GDM1 (cell line): Measurements from ENCODE around the gene NUP62.
"Not testable (repeated sequence)": the region's sequence is repeated elsewhere in the genome, so short reads cannot be mapped to it uniquely, and the experiment has no call there.

Experiments
- DNase-seq: peaks from one replicate; lab custom pipeline; 2025; lab: John Stamatoyannopoulos, UW

NUP62 gene, protein sequence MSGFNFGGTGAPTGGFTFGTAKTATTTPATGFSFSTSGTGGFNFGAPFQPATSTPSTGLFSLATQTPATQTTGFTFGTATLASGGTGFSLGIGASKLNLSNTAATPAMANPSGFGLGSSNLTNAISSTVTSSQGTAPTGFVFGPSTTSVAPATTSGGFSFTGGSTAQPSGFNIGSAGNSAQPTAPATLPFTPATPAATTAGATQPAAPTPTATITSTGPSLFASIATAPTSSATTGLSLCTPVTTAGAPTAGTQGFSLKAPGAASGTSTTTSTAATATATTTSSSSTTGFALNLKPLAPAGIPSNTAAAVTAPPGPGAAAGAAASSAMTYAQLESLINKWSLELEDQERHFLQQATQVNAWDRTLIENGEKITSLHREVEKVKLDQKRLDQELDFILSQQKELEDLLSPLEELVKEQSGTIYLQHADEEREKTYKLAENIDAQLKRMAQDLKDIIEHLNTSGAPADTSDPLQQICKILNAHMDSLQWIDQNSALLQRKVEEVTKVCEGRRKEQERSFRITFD

DNA sequence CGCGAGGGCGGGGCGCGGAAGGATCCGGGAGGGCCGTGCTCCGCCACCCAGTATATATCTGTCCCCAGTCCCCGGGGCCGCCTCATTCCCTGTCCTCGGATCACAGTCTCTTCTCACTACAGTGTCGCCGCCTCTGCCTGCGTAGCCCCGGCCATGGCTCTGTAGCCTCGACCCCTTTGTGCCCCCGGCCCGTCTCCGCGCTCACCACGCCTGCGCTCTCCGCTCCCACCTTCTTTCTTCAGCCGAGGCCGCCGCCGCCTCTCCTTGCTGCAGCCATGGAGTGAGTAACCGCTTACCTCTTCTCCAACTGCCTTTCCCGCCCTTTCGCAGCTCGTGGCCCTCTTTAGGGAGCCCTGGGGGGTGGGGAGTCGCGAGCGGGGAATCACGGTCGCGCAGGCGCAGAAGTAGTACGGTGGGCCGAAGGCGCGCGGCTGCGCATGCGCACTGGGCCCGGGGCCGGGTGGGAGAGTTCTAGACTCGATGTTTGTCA, at the start of gene NUP62, which contains the start of gene ATF5:
Gene NUP62 (minus strand): TSS at position 384 of the 490 bp plus-strand sequence. CDS start 19,697 bp downstream, outside the sequence.
Gene ATF5 (plus strand): TSS at position 85 of the 490 bp plus-strand sequence. CDS start 1,646 bp downstream, outside the sequence.
- peak; percentile 82 for DNase-seq

DNA sequence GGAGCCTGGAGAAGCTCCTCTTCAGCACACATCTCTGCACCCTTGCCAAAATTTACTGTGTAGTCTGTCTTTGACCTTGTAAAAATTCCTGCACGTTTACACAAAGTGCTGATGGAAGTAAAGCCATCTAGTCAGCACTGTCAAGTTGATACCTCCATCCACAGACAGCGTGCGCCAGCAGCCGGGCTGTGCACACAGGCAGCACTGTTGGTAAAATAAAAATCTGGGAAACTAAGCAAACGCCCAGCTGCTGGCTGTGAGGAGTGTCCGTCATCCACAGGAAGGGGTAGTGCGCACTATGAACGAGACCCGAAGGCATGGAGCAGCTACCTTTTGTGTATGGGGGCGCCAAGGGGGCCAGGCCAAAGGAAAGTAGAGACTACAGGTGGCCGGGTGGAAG, 49.0 kb upstream of the NUP62 start:
- no peak for DNase-seq

DNA sequence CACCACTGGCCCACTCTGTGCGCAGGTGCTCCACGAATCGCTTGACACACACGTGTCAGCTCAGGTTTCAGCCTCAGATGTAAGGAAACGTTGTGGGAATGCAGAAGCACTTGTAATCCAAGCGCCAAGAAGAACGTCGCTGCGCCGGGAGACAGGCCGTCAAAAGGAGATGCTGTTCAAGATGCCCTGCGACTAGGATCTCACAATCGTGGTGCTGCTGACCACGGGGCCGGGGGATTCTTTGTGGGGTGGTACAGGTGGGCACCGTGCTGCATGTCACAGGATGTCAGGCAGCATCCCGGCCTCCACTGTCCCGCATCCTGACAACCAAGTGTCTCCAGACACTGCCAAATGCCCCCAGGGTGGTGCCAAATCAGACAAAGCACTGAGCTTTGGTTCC, 48.6 kb upstream of the NUP62 start:
- DNase-seq, result no peak

DNA sequence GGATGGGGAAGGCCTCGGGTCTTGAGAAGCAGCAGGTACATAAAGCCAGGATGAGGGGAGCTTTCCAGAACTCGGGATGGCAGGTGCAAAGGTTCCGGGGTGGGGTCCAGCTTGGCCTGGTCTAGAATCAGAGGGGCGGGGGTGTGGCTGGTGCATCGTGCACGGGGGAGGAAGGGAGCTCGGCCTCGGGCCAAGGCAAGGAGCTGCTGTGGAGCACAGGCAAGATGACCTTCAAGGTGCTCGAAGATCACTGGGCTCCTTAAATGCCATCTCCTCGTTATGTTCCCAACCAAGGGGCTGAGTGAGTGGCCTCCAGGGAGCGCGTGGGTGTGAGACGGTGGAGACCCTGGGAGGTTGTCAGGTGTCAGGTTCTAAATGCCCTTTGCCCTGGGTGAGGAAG, 47.8 kb upstream of the NUP62 start:
- DNase-seq, result no peak

DNA sequence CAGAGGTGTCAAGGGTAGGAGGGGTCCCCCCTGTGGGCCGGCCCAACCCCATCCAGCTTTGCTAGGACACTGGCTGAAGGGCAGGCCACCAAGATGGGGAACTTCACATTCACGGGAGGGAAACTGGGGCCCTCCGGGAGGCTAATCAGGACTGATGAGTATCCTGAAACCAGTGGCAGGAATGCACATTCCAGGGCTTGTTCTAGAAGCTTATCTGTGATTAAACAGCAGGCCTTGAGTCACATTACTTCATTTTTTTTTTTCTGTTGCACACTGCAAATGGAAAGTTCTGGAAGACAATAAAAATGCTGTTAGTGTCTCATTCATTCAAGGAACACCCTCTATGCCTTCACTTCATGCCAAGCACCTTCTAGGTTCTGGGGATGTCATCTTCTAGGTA, 47.2 kb upstream of the NUP62 start:
- no peak for DNase-seq

DNA sequence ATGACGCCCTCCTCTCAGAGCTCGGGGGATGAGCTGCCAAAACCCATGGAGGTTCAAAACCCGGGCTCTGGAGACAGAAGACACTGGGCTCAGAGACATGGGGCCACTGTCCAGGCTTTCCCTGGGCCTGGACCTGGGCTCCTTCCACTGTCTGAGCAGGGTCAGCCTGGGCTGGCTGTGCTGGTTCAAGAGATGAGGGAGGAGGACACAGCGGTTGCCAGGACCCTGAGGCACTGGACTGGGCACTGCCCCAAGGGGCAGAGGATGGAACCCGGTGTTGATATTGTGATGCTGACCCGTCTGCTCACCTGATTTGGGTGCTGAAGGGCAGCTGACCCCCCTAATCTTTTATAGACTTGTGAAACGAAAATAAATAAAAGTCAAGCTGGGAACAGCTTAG, 45.7 kb upstream of the NUP62 start:
- no peak for DNase-seq

DNA sequence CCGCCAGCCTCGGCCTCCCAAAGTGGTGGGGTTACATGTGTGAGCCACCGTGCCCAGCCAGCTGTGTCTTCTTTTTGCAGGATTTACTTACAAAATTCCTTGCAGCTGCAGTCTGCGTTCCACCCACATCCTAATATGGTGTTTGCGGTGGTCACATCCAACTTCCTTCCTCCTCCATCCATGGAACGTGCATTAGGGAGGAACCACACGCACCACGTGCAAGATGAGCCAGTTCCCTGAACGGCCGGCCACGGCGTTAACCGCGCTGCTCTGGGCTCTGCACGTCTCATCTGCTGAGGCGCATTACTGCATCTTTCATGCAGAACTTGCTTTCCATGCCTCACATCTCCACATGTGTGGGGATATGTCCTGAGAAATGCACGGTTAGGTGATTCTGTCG, 44.7 kb upstream of the NUP62 start:
- no peak for DNase-seq

DNA sequence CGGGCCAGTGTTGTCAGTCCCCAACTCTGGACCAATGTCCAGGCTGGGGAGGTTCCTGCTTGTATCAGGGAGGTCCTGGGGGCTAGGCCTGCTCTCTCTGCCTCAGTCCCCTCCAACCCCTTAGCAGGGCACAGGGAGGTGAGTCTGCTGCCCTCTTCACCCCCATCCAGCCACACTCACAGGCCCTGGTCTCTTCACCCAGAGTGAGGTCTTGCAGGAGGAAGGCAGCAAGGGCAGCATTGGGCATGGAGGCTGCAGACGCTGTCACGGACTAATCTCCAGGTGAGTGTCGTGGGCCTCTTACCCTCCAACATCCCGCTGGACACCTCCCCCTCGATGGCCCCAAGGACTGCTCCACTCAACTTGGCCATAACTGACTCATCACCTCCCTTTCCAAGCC, 43.5 kb upstream of the NUP62 start:
- DNase-seq, result no peak

DNA sequence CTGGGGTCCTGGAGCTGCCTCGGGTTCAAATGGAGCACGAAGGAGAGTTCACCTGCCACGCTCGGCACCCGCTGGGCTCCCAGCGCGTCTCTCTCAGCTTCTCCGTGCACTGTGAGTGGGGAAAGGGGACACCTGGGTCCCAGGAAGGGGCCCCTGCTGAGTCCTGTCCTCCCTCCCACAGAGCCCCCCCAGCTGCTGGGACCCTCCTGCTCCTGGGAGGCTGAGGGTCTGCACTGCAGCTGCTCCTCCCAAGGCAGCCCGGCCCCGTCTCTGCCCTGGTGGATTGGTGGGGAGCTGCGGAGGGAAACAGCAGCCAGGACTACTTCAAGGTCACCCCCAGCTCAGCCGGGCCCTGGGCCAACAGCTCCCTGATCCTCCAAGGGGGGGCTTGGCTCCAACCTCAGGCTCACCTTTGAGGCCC, 42.7 kb upstream of the NUP62 start:
- no peak for DNase-seq

DNA sequence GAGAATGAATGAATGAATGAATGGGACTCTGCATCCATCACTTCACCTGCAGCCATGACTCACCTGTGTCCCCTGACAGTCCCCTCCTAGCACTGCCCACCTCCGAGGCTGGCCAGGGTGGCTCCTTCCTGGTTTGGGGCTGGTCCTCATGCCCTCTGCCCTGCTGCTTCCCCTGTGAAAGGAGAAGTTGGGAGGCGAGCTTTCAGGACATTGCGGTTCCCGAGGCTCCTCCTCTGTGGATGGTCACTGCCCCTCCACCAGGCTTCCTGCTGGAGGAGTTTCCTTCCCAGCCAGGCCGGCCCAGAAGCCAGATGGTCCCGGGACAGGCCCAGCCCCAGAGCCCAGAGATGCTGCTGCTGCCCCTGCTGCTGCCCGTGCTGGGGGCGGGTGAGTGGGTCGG, 40.1 kb upstream of the NUP62 start:
- peak; percentile 7 for DNase-seq

DNA sequence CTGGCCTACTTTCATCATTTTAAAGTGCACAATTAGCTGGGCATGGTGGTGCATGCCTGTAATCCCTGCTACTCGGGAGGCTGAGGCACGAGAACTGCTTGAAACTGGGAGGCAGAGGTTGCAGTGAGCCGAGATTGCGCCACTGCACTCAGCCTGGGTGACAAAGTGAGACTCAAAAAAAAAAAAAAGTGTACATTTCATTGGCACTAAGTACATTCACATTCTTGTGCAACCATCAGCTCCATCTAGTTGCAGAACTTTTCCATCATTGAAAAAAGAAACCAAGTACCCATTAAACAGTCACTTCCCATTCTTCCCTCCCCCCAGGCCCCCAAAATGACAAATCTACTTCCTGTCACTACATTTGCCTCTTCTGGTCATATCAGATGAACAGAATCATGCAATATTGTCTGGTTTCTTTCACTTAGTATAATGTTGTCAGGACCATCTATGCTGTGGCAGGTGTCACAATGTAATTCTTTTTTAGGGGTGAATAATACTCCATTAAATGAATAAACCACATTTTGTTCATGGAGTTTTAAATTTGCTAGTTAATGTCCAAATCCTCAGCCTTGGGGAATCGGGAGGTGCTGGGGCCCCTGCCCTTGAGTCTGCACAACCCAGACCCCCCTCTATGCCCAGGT, 39.1 kb upstream of the NUP62 start:
- no peak for DNase-seq

DNA sequence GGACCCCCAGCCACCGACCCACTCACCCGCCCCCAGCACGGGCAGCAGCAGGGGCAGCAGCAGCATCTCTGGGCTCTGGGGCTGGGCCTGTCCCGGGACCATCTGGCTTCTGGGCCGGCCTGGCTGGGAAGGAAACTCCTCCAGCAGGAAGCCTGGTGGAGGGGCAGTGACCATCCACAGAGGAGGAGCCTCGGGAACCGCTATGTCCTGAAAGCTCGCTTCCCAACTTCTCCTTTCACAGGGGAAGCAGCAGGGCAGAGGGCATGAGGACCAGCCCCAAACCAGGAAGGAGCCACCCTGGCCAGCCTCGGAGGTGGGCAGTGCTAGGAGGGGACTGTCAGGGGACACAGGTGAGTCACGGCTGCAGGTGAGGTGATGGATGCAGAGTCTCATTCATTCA, 31.7 kb upstream of the NUP62 start, which contains the start of gene SIGLEC11:
Gene SIGLEC11 (minus strand): TSS at position 193 of the 400 bp plus-strand sequence. CDS start 91 bp downstream, at position 102.
- DNase-seq, result not testable (repeated sequence)

DNA sequence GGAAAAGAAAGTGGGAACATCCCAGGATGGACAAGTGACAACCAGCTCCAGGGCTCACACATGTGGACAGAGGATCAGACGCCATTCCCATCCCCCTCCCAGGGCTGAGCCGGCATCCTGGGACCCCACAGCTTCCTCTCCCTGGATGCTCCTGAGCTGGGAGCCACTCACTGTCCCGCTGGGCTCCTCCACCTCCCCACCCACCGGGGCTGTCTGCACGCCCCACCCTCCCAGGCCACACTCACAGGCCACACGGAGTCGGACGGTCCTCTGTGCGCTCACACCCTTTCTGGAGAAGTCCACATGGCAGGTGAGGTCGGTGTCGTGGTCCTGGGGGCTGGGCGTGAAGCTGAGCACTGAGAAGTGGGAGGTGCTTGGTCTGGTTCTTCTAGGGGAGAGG, 30.6 kb upstream of the NUP62 start:
- DNase-seq, result not testable (repeated sequence)

DNA sequence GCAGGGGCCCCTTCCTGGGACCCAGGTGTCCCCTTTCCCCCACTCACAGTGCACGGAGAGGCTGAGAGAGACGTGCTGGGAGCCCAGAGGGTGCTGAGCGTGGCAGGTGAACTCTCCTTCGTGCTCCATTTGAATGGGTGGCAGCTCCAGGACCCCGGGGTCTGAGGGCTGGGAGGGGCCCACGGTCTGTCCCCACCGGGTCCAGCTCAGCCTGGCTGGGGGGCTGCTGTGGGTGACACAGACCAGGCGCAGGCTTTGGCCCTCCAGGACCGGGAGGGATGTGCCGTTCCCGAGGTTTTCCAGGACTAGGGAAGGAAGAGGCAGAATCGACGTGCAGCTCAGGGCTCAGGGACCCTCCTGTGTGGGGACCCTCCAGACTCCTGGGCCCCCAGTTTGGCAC, 29.3 kb upstream of the NUP62 start:
- DNase-seq, result not testable (repeated sequence)

DNA sequence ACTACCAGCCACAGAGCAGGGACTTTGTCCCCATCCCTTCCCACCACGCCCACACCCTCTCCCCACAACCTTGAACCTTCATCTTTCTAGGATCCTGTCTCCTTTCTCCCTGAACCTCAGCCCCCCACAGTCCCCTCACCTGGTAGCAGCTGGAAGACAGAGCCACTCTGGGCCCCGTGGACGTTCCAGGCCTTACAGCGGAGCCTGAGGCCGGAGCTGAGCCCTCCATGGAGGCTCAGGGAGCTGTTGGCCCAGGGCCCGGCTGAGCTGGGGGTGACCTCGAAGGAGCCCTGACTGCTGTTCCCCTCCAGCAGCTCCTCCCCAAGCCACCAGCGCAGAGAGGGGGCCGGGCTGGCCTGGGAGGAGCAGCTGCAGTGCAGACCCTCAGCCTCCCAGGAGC, 28.8 kb upstream of the NUP62 start:
- not testable (repeated sequence) for DNase-seq

DNA sequence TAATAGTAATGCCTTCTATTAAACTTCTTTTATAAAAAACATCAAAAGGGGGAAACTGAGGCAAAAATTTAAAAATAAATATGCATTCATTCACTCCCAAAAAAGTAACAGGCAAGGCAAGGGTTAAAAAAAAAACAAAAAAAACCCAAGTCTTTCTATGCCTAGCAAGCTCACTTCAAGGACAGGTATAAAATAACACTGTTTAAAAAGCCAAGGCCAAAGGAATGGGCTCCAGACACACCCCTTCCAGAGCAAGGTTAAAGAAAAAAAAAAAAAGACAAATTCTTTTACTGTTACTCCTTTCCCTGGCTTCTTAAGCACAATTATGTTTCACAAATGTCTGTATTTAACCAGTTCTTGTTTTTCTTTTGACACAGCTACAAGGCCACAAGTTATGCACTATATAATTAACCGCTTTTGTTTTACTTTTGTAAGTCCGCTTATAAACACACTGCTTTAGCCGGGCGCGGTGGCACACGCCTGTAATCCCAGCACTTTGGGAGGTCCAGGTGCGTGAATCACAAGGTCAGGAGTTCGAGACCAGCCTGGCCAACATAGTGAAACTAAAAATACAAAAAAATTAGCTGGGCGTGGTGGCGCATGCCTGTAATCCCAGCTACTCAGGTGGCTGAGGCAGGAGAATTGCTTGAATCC, 28.1 kb upstream of the NUP62 start:
- DNase-seq, result no peak

DNA sequence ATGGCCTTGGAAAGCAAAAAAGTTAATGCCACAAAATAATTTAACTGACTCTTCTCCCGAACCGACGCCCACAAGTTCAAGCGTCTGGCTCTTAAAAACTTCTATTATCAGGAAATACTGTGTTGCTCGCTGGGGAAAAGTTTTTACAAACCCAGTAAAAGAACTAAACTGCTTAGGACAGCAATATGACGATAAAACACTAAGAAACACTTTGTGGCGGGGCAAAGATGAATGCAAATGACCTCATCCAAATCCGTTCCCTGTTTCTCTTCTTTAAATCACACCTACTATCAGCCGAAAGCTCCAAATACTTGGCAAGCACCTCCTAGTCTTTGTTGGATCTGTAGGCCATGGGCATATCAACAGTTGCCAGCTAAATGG, 26.8 kb upstream of the NUP62 start:
- DNase-seq, result no peak

DNA sequence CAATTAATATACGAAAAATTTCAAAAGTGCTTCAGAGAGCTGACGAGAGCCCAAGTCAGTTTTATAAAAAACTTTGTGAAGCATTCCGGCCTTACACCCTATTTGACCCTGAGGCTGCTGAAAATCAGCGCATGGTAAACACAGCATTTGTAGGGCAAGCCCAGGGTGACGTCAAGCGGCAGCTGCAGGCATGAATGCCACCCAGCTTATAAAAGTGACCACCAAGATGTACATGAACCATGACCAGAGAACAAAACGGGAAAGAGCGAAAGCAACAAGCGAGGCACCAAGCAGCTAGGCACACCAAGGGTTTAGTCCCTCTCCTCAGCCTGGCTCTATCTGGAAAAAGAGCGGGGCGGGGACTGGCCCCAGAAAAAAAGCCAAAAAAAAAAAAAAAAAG, 25.6 kb upstream of the NUP62 start:
- no peak for DNase-seq

DNA sequence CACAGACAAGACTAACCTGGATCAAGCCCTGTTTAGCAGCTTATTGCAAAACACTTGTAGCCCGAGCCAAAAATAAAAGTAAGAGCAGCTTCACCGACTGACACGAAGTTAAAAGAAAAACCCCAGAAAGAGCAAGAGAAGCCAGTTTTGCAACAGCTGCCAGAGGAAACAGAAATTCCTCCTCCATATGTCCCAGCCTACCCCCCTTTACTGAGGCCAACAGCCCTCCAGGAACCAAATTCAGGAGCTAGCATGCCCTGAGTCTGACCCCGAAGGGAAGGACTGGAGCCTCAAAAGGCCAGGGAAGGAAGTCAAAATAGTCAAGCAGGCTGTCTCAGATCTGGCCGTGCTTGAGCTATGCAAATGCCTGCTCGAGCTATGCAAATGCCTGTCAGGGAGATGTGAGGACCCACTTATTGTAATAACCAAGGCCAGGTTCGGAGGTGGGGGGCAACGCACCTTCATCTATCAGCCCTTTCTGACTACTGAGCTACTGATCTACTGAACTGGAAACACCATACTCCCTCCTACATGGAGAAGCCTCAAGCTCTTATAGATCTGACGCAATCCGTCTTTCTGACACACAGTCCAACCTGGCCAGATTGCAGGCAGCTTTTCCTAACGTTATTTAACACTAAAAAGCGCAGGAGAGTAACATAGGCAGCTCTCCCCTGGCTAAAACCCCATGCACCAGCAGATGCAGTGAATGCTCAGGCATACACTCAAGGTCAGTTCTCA, 25.0 kb upstream of the NUP62 start:
- DNase-seq, result peak; percentile 25

DNA sequence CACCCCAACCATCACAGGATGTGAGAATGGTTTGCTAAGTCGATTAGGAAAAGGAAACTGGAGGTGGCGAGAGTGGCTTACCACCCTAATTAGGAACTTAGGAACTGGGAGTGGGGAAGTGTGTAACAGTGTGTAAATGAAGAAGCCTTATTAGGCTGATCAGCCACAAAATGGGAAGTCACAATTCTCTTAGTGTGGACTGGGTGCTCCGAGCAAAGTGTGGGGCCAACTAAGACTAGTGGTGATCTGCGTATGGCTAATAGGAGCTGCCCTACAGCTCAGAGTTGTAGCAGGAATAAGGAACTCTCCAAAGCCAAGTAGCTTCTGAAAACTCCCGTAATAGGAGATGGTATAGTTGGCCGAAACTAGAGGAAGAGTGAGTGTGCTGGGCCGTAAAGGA, 24.1 kb upstream of the NUP62 start:
- no peak for DNase-seq

DNA sequence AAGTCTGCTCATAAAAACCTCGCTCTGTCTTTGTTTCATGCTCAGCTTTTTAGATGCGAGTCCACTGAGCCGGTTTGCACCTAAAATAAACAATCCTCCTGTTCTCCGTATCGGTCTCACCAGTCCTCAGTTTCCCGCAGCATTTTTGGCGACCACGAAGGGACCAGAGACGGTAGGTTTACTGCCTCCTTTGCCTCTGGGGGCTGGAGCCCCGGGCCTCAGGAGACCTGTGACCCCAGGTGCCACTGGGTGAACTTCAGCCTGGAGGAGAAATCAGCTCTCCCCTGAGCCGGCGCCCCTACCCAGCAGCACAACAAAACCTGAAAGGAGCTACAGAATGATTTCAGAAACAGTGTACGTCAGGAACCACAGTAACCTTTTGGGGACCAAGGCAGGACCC, 23.6 kb upstream of the NUP62 start:
- no peak for DNase-seq

DNA sequence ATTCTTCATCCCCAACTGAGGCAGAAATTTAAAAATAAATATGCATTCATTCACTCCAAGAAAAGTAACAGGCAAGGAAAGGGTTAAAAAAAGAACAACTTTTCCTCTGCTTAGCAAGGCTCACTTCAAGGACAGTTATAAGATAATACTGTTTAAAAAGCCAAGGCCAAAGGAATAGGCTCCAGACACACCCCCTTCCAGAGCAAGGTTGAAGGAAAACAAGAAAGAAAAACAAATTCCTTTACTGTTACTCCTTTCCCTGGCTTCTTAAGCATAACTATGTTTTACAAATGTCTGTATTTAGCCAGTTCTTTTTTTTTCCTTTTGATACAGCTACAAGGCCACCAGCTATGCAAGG, 23.2 kb upstream of the NUP62 start:
- no peak for DNase-seq
